Right lobe of liver (tissue), 6 donors: Measurements from ENCODE around the gene FLNB. TPM values are rescaled to one million over a fixed set of nuclear protein-coding genes. Genes with fewer than 3 reads are reported as not detected.
A peak's percentile ranks its signal among the peaks of the same experiment; 100 is the strongest.

Experiments
- ATAC-seq, 4 donors: fragments of 200-7000 bp; cut with Tn5 transposase; one replicate each; pipeline ENCODE4 v1.9.1; 2020; ENCODE audit warnings: mild to moderate bottlenecking in 4 of 4, moderate library complexity in 4 of 4
- DNase-seq, 3 donors: peaks; one replicate each; pipeline ENCODE4 v3.0.0-alpha.2; 2020
- H3K27ac ChIP-seq, 3 donors: fragments of 200-600 bp; one replicate each; pipeline ENCODE4 v1.8.0; 2022
- H3K27me3 ChIP-seq, 2 donors: fragments of 200-600 bp; one replicate each; pipeline ENCODE4 v1.8.0; 2022
- H3K36me3 ChIP-seq, 4 donors: fragments of 200-600 bp; sonication (generic) in 1 of 4; one replicate each; pipeline versions ENCODE4 v1.5.1 to v1.8.0; 2017 to 2022; ENCODE audit warnings: control low read depth in 1 of 4
- H3K4me1 ChIP-seq, 4 donors: fragments of 200-600 bp; sonication (generic) in 1 of 4; one replicate each; pipeline versions ENCODE4 v1.5.1 to v1.8.0; 2017 to 2022; ENCODE audit warnings: control low read depth in 1 of 4
- H3K4me3 ChIP-seq, 3 donors: fragments of 200-600 bp; one replicate each; pipeline ENCODE4 v1.8.0; 2022
- H3K9me3 ChIP-seq, 4 donors: fragments of 200-600 bp; sonication (generic) in 1 of 4; one replicate each; pipeline versions ENCODE4 v1.5.1 to v1.8.0; 2017 to 2022; ENCODE audit warnings: control low read depth in 1 of 4
- POLR2A ChIP-seq: fragments of 450-650 bp; IDR thresholded peaks from one replicate; pipeline ENCODE4 v1.6.1; 2017; ENCODE audit warnings: antibody characterized with exemption, mild to moderate bottlenecking
- WGBS: methylation state at CpG from one replicate; pipeline ENCODE4 v1.1.6; 2018; ENCODE audit warnings: low coverage, low lambda C conversion rate; ENCODE audit not compliant: insufficient coverage; ENCODE audit errors: missing lambda C conversion rate; 5-methylcytosine and 5-hydroxymethylcytosine counted together
- intact Hi-C, 2 donors: fragments of 100-400 bp; cut with DNase I; formaldehyde crosslinking; loops; one replicate each; pipeline versions ENCODE4 v1.11.2 to v1.14.1; 2022
- total RNA-seq, 6 experiments: library from RNA; depleted of rRNA in 2 of 6; stranded (reverse); fragments of >200 nt in 2 of 6; fragmentation: NEBNext Ultra II Directional in 3 of 6; extraction: Animal tissue kit (Norgen Biotek cat#: 25700) in 3 of 6; gene quantifications; one replicate each; pipeline versions ENCODE4 v1.1.0 to v1.2.4, GENCODE V29; 2016 to 2023
- TF ChIP-seq, protein P1 (sequence below), 4 donors: fragments of 200-600 bp in 3 of 4; fragments of 450-650 bp in 1 of 4; IDR thresholded peaks; one replicate each; pipeline versions ENCODE4 v1.5.1 to v1.8.0; 2016 to 2022; ENCODE audit warnings: antibody characterized with exemption in 4 of 4, mild to moderate bottlenecking in 2 of 4
- donor health status: DM: no; HTN: yes; CAD: no.
- donor health status: DM: no; HTN: no; CAD: no.
- donor health status: DM: no; HTN: no; CAD: no.
- donor health status: DM: no; HTN: yes; CAD: no.
- donor health status: DM: no; HTN: yes; CAD: no.

Gene FLNB
- total RNA-seq, 6 experiments from 2014 or later = 48.4 to 109 (median 97.8) TPM

DNA sequence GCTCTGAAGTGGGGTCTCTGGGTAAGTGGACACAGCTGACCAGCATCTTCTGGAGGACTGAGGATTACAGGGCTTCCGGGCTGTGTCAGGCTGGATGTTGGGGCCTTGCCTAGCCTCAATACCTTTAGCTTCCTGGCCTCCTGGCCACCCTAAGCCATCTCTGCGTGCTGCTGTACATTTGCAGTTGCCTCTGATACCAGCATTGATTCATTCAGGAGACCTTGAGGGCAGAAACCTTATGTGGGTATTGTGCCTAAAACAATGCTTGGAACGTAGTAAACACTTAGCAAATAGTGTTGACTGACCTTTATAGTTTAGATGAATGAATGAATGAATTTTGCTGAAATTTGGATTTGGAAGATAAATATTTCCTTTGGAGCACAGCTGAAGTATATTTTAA is 97.0 kb downstream of the FLNB start:
- peaks cover 0 to 42% (median 20%) of the 10 kb centered on the region in 4 donors for H3K36me3 ChIP-seq
- peaks cover 0 to 56% (median 24%) of the 10 kb centered on the region in 4 donors for H3K4me1 ChIP-seq
- DNase-seq (no peak), ATAC-seq (no peak)
- intact Hi-C loops = loop anchor here in 1 of 2 donors (10.0 kb wide), 1 partner anchor 50 kb away; no protein-coding TSS in a partner anchor
- no peaks in the 10 kb centered on the region for H3K27me3 ChIP-seq
- 88% methylated on average over 2 of the region's 3 CpGs for WGBS
- H3K9me3 ChIP-seq = no peaks in the 10 kb centered on the region
- no peak overlapping the region for H3K4me3 ChIP-seq
- H3K27ac ChIP-seq = no peak overlapping the region
- TF ChIP-seq POLR2A = no peak
- TF ChIP-seq, protein P1, sequence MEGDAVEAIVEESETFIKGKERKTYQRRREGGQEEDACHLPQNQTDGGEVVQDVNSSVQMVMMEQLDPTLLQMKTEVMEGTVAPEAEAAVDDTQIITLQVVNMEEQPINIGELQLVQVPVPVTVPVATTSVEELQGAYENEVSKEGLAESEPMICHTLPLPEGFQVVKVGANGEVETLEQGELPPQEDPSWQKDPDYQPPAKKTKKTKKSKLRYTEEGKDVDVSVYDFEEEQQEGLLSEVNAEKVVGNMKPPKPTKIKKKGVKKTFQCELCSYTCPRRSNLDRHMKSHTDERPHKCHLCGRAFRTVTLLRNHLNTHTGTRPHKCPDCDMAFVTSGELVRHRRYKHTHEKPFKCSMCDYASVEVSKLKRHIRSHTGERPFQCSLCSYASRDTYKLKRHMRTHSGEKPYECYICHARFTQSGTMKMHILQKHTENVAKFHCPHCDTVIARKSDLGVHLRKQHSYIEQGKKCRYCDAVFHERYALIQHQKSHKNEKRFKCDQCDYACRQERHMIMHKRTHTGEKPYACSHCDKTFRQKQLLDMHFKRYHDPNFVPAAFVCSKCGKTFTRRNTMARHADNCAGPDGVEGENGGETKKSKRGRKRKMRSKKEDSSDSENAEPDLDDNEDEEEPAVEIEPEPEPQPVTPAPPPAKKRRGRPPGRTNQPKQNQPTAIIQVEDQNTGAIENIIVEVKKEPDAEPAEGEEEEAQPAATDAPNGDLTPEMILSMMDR (IDR thresholded peaks at IDR 0.05) = no peak

GRCh38 chr3:58106061-58106460 is 97.8 kb downstream of the FLNB start:
- peaks cover 0 to 42% (median 20%) of the 10 kb centered on the region in 4 donors for H3K36me3 ChIP-seq
- H3K27me3 ChIP-seq = no peaks in the 10 kb centered on the region
- H3K27ac ChIP-seq = no peak overlapping the region
- ATAC-seq (no peak), DNase-seq (no peak)
- H3K4me1 ChIP-seq = peaks cover 0 to 51% (median 22%) of the 10 kb centered on the region in 4 donors
- TF ChIP-seq, protein P1 (IDR thresholded peaks at IDR 0.05) = no peak
- no peak for TF ChIP-seq POLR2A
- 90% methylated on average over 2 of the region's 2 CpGs for WGBS
- intact Hi-C loops = loop anchor here in 1 of 2 donors (10.0 kb wide), 1 partner anchor 51 kb away; no protein-coding TSS in a partner anchor
- H3K9me3 ChIP-seq = no peaks in the 10 kb centered on the region
- no peak overlapping the region for H3K4me3 ChIP-seq

- Histone ChIP-seq H3K4me1 (peaks cover 0 to 51% (median 22%) of the 10 kb centered on the region in 4 donors), H3K27me3 (no peaks in the 10 kb centered on the region), H3K36me3 (peaks cover 0 to 43% (median 20%) of the 10 kb centered on the region in 4 donors), H3K9me3 (no peaks in the 10 kb centered on the region), H3K4me3 (no peak overlapping the region), H3K27ac (peak overlapping the region in 2 of 3 donors; percentile 73 to 76)
- DNase-seq (no peak), ATAC-seq (no peak)
- 91% methylated on average over 4 of the region's 8 CpGs for WGBS
- TF ChIP-seq, protein P1 (IDR thresholded peaks at IDR 0.05) = no peak
- TF ChIP-seq POLR2A = no peak
- intact Hi-C loops = loop anchor here in 1 of 2 donors (10.0 kb wide), 1 partner anchor 52 kb away; no protein-coding TSS in a partner anchor
Observed at GRCh38 chr3:58106640-58107039, 98.4 kb downstream of the FLNB start.

- TF ChIP-seq, protein P1 (IDR thresholded peaks at IDR 0.05) = peak in 1 of 4 donors; percentile 7
- TF ChIP-seq POLR2A = no peak
- Histone ChIP-seq H3K36me3 (peaks cover 8 to 53% (median 25%) of the 10 kb centered on the region in 4 donors), H3K4me3 (no peak overlapping the region), H3K27ac (peak overlapping the region in 2 of 3 donors; percentile 73 to 76), H3K4me1 (peaks cover 0 to 51% (median 23%) of the 10 kb centered on the region in 4 donors), H3K27me3 (no peaks in the 10 kb centered on the region), H3K9me3 (no peaks in the 10 kb centered on the region)
- peak; percentile 70 to 81 (median 74) for ATAC-seq
- intact Hi-C loops = loop anchor here in 1 of 2 donors (10.0 kb wide), 1 partner anchor 53 kb away; no protein-coding TSS in a partner anchor
- peak; percentile 78 to 91 (median 90) for DNase-seq
- WGBS = 16% methylated on average over 6 of the region's 6 CpGs
Observed at GRCh38 chr3:58107597-58107996, 99.4 kb downstream of the FLNB start.
